GM23338 (cell line): ENCODE results near the gene CHMP5. TPM values are rescaled to one million over a fixed set of nuclear protein-coding genes. Genes with fewer than 3 reads are reported as not detected.

Experiments used
- ATAC-seq: fragments of 200-7000 bp; cut with Tn5 transposase; 3 replicates; pipeline ENCODE4 v1.9.1; 2020
- DNase-seq: peaks from one replicate; pipeline ENCODE4 v3.0.0-alpha.2; 2015; ENCODE audit warnings: low spot score
- H2AFZ ChIP-seq: fragments of 200-600 bp; sonication (generic); 2 replicates; pipeline ENCODE4 v1.8.0; 2016; ENCODE audit warnings: antibody characterized with exemption, mild to moderate bottlenecking, moderate library complexity
- H3F3A ChIP-seq: fragments of 200-600 bp; sonication (generic); replicated peaks from 2 replicates; pipeline ENCODE4 v1.8.0; 2017; ENCODE audit warnings: antibody characterized with exemption, mixed run types, low read depth
- H3K27ac ChIP-seq: fragments of 200-600 bp; sonication (generic); 2 replicates; pipeline ENCODE4 v1.6.1; 2016; ENCODE audit warnings: low read depth
- H3K27me3 ChIP-seq: fragments of 200-600 bp; sonication (generic); 2 replicates; pipeline ENCODE4 v1.8.0; 2016; ENCODE audit warnings: mild to moderate bottlenecking, mixed run types, moderate library complexity; ENCODE audit not compliant: insufficient read depth
- H3K36me3 ChIP-seq: fragments of 200-600 bp; sonication (generic); 2 replicates; pipeline ENCODE4 v1.8.0; 2016; ENCODE audit warnings: mild to moderate bottlenecking; ENCODE audit not compliant: insufficient read depth
- H3K4me1 ChIP-seq: fragments of 200-600 bp; sonication (generic); 2 replicates; pipeline ENCODE4 v1.8.0; 2016; ENCODE audit warnings: mild to moderate bottlenecking, moderate library complexity; ENCODE audit not compliant: insufficient read depth
- H3K4me2 ChIP-seq: fragments of 200-600 bp; sonication (generic); 2 replicates; pipeline ENCODE4 v1.7.1; 2017; ENCODE audit warnings: mixed run types
- H3K4me3 ChIP-seq: fragments of 200-600 bp; sonication (generic); 2 replicates; pipeline ENCODE4 v1.6.1; 2016; ENCODE audit warnings: mixed run types
- H3K79me2 ChIP-seq: fragments of 200-600 bp; sonication (generic); replicated peaks from 2 replicates; pipeline ENCODE4 v1.8.0; 2017; ENCODE audit warnings: mild to moderate bottlenecking; ENCODE audit not compliant: insufficient read depth
- H3K9me2 ChIP-seq: fragments of 200-600 bp; sonication (generic); 2 replicates; pipeline ENCODE4 v1.8.0; 2017; ENCODE audit not compliant: insufficient read depth
- H4K20me1 ChIP-seq: fragments of 200-600 bp; sonication (generic); replicated peaks from 2 replicates; pipeline ENCODE4 v1.8.0; 2017; ENCODE audit warnings: mild to moderate bottlenecking; ENCODE audit not compliant: insufficient read depth
- H3K27ac Mint-ChIP-seq: 2 replicates; pipeline ENCODE4 v1.8.0; 2020; ENCODE audit warnings: inconsistent platforms, mild to moderate bottlenecking, moderate library complexity, mixed read lengths
- H3K27me3 Mint-ChIP-seq: 3 replicates; pipeline ENCODE4 v1.8.0; 2022; ENCODE audit warnings: low read depth, mild to moderate bottlenecking, moderate library complexity, mixed read lengths, inconsistent platforms; ENCODE audit not compliant: insufficient read depth, poor library complexity
- H3K36me3 Mint-ChIP-seq: 3 replicates; pipeline ENCODE4 v1.8.0; 2021; ENCODE audit warnings: low read depth, mild to moderate bottlenecking, inconsistent platforms, moderate library complexity, mixed read lengths
- H3K4me1 Mint-ChIP-seq: 3 replicates; pipeline ENCODE4 v1.8.0; 2020; ENCODE audit warnings: mild to moderate bottlenecking, inconsistent platforms, mixed read lengths
- H3K4me3 Mint-ChIP-seq: 3 replicates; pipeline ENCODE4 v1.8.0; 2021; ENCODE audit warnings: moderate library complexity, mild to moderate bottlenecking, inconsistent platforms, mixed read lengths
- H3K9me3 Mint-ChIP-seq: 3 replicates; pipeline ENCODE4 v1.8.0; 2020; ENCODE audit warnings: moderate library complexity, mild to moderate bottlenecking, inconsistent platforms, mixed read lengths
- CREB1 ChIP-seq: fragments of 250-450 bp; sonication (Bioruptor Pico); IDR thresholded peaks from 2 replicates; pipeline ENCODE4 v1.5.0; 2020; ENCODE audit warnings: low read depth, mild to moderate bottlenecking, moderate library complexity
- CTCF ChIP-seq, 2 experiments: fragments of 200-600 bp in 1 of 2; sonication (generic) in 1 of 2; conservative IDR thresholded peaks; 2 replicates each; pipeline versions ENCODE4 v1.5.1 to v1.6.1; 2016 to 2017; ENCODE audit warnings: antibody characterized with exemption in 2 of 2, low read depth in 2 of 2, mild to moderate bottlenecking in 2 of 2, moderate library complexity in 1 of 2
- ETS1 ChIP-seq: IDR thresholded peaks from 2 replicates; pipeline ENCODE4 v1.6.1; 2016; ENCODE audit warnings: antibody characterized with exemption
- EZH2 ChIP-seq: fragments of 200-600 bp; sonication (generic); IDR thresholded peaks from one replicate; pipeline ENCODE4 v1.8.0; 2017; ENCODE audit warnings: antibody characterized with exemption, mild to moderate bottlenecking, low read depth; ENCODE audit not compliant: unreplicated experiment
- EZH2phosphoT487 ChIP-seq: fragments of 200-600 bp; sonication (generic); IDR thresholded peaks from one replicate; pipeline ENCODE4 v1.8.1; 2018; ENCODE audit warnings: antibody characterized with exemption; ENCODE audit not compliant: unreplicated experiment
- JUNB ChIP-seq: IDR thresholded peaks from one replicate; pipeline ENCODE4 v1.6.1; 2016; ENCODE audit warnings: antibody characterized with exemption; ENCODE audit not compliant: unreplicated experiment
- NANOG ChIP-seq: IDR thresholded peaks from 2 replicates; pipeline ENCODE4 v1.6.1; 2016; ENCODE audit warnings: antibody characterized with exemption, borderline replicate concordance
- POLR2AphosphoS5 ChIP-seq: IDR thresholded peaks from 2 replicates; pipeline ENCODE4 v1.6.1; 2016; ENCODE audit warnings: antibody characterized with exemption, low read depth
- REST ChIP-seq: IDR thresholded peaks from one replicate; pipeline ENCODE4 v1.6.1; 2018; ENCODE audit warnings: antibody characterized with exemption; ENCODE audit not compliant: unreplicated experiment
- STAT1 ChIP-seq: IDR thresholded peaks from one replicate; pipeline ENCODE4 v1.6.1; 2016; ENCODE audit warnings: antibody characterized with exemption; ENCODE audit not compliant: unreplicated experiment
- ZNF114 ChIP-seq: fragments of 250-450 bp; sonication (Bioruptor Pico); IDR thresholded peaks from 2 replicates; pipeline ENCODE4 v1.5.0; 2020; ENCODE audit warnings: mild to moderate bottlenecking, moderate library complexity
- ZNF331 ChIP-seq: fragments of 250-450 bp; sonication (Bioruptor Pico); IDR thresholded peaks from 2 replicates; pipeline ENCODE4 v1.5.0; 2020; ENCODE audit warnings: low read depth, mild to moderate bottlenecking, moderate library complexity
- ZNF462 ChIP-seq: fragments of 250-450 bp; sonication (Bioruptor Pico); IDR thresholded peaks from 2 replicates; pipeline ENCODE4 v1.5.0; 2020; ENCODE audit warnings: mild to moderate bottlenecking, moderate library complexity
- polyA plus RNA-seq: library from polyadenylated mRNA; unstranded; fragments of >200 nt; fragmentation: Nextera tagmentation; extraction: Ambion mirVana; gene quantifications from 2 replicates; pipeline ENCODE4 v1.2.1, GENCODE V29; 2016
- total RNA-seq: library from RNA; depleted of rRNA; stranded (reverse); fragments of >200 nt; shearing (Covaris generic); gene quantifications from 2 replicates; pipeline ENCODE4 v1.2.3, GENCODE V29; 2014

The CHMP5 gene
- total and polyA plus RNA-seq, 2 experiments from 2014 or later, result 30.9 to 77.8 TPM

- no peak for TF ChIP-seq CREB1 (CRISPR knock-in tag)
Observed at GRCh38 chr9:33309903-33310302, 45.1 kb downstream of the CHMP5 start (continued).

GRCh38 chr9:33310748-33311147 is 45.9 kb downstream of the CHMP5 start:
- H3K9me2 ChIP-seq, result no peaks in the 10 kb centered on the region
- H3K4me1 ChIP-seq, result no peaks in the 10 kb centered on the region
- H3K4me2 ChIP-seq, result no peak overlapping the region
- TF ChIP-seq CREB1 (CRISPR knock-in tag) (no peak), NANOG (no peak), EZH2 (no peak), ZNF331 (CRISPR knock-in tag) (no peak), POLR2AphosphoS5 (no peak), REST (no peak), ZNF462 (CRISPR knock-in tag) (no peak), JUNB (no peak), ZNF114 (CRISPR knock-in tag) (no peak), STAT1 (no peak), ETS1 (no peak), EZH2phosphoT487 (no peak), CTCF (conservative IDR thresholded peaks at IDR 0.05; ENCODE audit: low read depth in 2 of 2) (no peak)
- DNase-seq (no peak), ATAC-seq (no peak)
- H3K79me2 ChIP-seq, result no peaks in the 10 kb centered on the region
- Mint-ChIP-seq H3K4me1 (no peaks in the 10 kb centered on the region), H3K9me3 (no peaks in the 10 kb centered on the region), H3K36me3 (peaks cover 65% of the 10 kb centered on the region), H3K27ac (no peak overlapping the region), H3K4me3 (no peak overlapping the region), H3K27me3 (peaks cover 2% of the 10 kb centered on the region)
- H3F3A ChIP-seq, result no peaks in the 10 kb centered on the region
- H4K20me1 ChIP-seq, result peaks cover 7% of the 10 kb centered on the region; the same call in 1 of the 2 replicates
- H3K27ac ChIP-seq, result no peak overlapping the region
- no peaks in the 10 kb centered on the region for H3K27me3 ChIP-seq
- H3K36me3 ChIP-seq, result peaks cover 49% of the 10 kb centered on the region
- H2AFZ ChIP-seq, result no peak overlapping the region
- no peak overlapping the region for H3K4me3 ChIP-seq
